SK-N-SH treated with all-trans-retinoic acid at 6 μM for 48 hours (cell line): ENCODE measurements around the gene PANX1.

Source experiments
- ATAC-seq: fragments of 200-7000 bp; cut with Tn5 transposase; 3 replicates; pipeline ENCODE4 v1.9.1; 2020; ENCODE audit warnings: mild to moderate bottlenecking, moderate library complexity
- ARNTL ChIP-seq: fragments of 450-650 bp; formaldehyde crosslinking; IDR thresholded peaks from 2 replicates; pipeline ENCODE4 v1.5.0; 2020; ENCODE audit warnings: low read depth, mild to moderate bottlenecking, moderate library complexity, borderline replicate concordance
- BACH2 ChIP-seq: fragments of 250-450 bp; sonication (Bioruptor Pico); IDR thresholded peaks from 2 replicates; pipeline ENCODE4 v1.9.0; 2021; ENCODE audit warnings: mild to moderate bottlenecking, borderline replicate concordance
- CSDC2 ChIP-seq: fragments of 250-450 bp; sonication (Bioruptor Pico); IDR thresholded peaks from 2 replicates; pipeline ENCODE4 v1.5.0; 2020; ENCODE audit warnings: mild to moderate bottlenecking, moderate library complexity
- ESRRG ChIP-seq: fragments of 250-450 bp; sonication (Bioruptor Pico); IDR thresholded peaks from 2 replicates; pipeline ENCODE4 v1.6.1; 2021; ENCODE audit warnings: mild to moderate bottlenecking
- GLIS3 ChIP-seq: fragments of 250-450 bp; sonication (Bioruptor Pico); IDR thresholded peaks from 2 replicates; pipeline ENCODE4 v1.5.0; 2020; ENCODE audit warnings: mild to moderate bottlenecking, moderate library complexity
- ISL1 ChIP-seq: fragments of 250-450 bp; sonication (Bioruptor Pico); IDR thresholded peaks from 2 replicates; pipeline ENCODE4 v2.1.2; 2022; ENCODE audit warnings: mild to moderate bottlenecking, moderate library complexity
- OSR1 ChIP-seq: fragments of 250-450 bp; sonication (Bioruptor Pico); IDR thresholded peaks from 2 replicates; pipeline ENCODE4 v1.8.0; 2022; ENCODE audit warnings: moderate library complexity, mild to moderate bottlenecking, inconsistent platforms
- PPARA ChIP-seq: fragments of 250-450 bp; sonication (Bioruptor Pico); IDR thresholded peaks from 2 replicates; pipeline ENCODE4 v1.5.0; 2020; ENCODE audit warnings: mild to moderate bottlenecking, borderline replicate concordance
- RARB ChIP-seq: fragments of 250-450 bp; sonication (Bioruptor Pico); IDR thresholded peaks from 2 replicates; pipeline ENCODE4 v1.8.0; 2021; ENCODE audit warnings: mild to moderate bottlenecking, moderate library complexity
- TCF4 ChIP-seq: fragments of 250-450 bp; sonication (Bioruptor Pico); IDR thresholded peaks from 2 replicates; pipeline ENCODE4 v1.8.0; 2021; ENCODE audit warnings: mild to moderate bottlenecking, moderate library complexity, borderline replicate concordance
- TOX ChIP-seq: fragments of 250-450 bp; sonication (Bioruptor Pico); IDR thresholded peaks from 2 replicates; pipeline ENCODE4 v1.8.0; 2021; ENCODE audit warnings: mild to moderate bottlenecking, moderate library complexity, borderline replicate concordance
- ZC3H10 ChIP-seq: fragments of 250-450 bp; sonication (Bioruptor Pico); IDR thresholded peaks from 2 replicates; pipeline ENCODE4 v1.5.1; 2021; ENCODE audit warnings: mild to moderate bottlenecking, moderate library complexity
- ZFP3 ChIP-seq: fragments of 250-450 bp; sonication (Bioruptor Pico); IDR thresholded peaks from 2 replicates; pipeline ENCODE4 v1.5.0; 2020; ENCODE audit warnings: mild to moderate bottlenecking, moderate library complexity
- ZFP30 ChIP-seq: fragments of 450-650 bp; formaldehyde crosslinking; IDR thresholded peaks from 2 replicates; pipeline ENCODE4 v1.5.0; 2022; ENCODE audit warnings: mild to moderate bottlenecking, moderate library complexity
- ZNF565 ChIP-seq: fragments of 450-650 bp; formaldehyde crosslinking; conservative IDR thresholded peaks from 2 replicates; pipeline ENCODE4 v1.5.0; 2020; ENCODE audit warnings: low read depth, mild to moderate bottlenecking, moderate library complexity
- ZNF70 ChIP-seq: fragments of 450-650 bp; formaldehyde crosslinking; IDR thresholded peaks from 2 replicates; pipeline ENCODE4 v1.5.0; 2020; ENCODE audit warnings: mild to moderate bottlenecking, moderate library complexity
- ZNF8 ChIP-seq: fragments of 450-650 bp; formaldehyde crosslinking; IDR thresholded peaks from 2 replicates; pipeline ENCODE4 v1.5.0; 2020; ENCODE audit warnings: mild to moderate bottlenecking, moderate library complexity
- TF ChIP-seq, protein P1 (sequence below): fragments of 250-450 bp; sonication (Bioruptor Pico); IDR thresholded peaks from 2 replicates; pipeline ENCODE4 v1.5.1; 2020; ENCODE audit warnings: low read depth, mild to moderate bottlenecking, moderate library complexity
- TF ChIP-seq, protein P2 (sequence below): fragments of 250-450 bp; sonication (Bioruptor Pico); IDR thresholded peaks from 2 replicates; pipeline ENCODE4 v1.8.0; 2020; ENCODE audit warnings: mild to moderate bottlenecking, moderate library complexity, borderline replicate concordance
- TF ChIP-seq, protein P3 (sequence below): fragments of 250-450 bp; sonication (Bioruptor Pico); IDR thresholded peaks from 2 replicates; pipeline ENCODE4 v1.5.1; 2021; ENCODE audit warnings: mild to moderate bottlenecking, moderate library complexity
- TF ChIP-seq, protein P4 (sequence below): fragments of 250-450 bp; sonication (Bioruptor Pico); IDR thresholded peaks from 2 replicates; pipeline ENCODE4 v1.5.0; 2020; ENCODE audit warnings: mild to moderate bottlenecking, moderate library complexity
- TF ChIP-seq, protein P5 (sequence below): fragments of 250-450 bp; sonication (Bioruptor Pico); IDR thresholded peaks from 2 replicates; pipeline ENCODE4 v1.8.0; 2021; ENCODE audit warnings: low read depth, mild to moderate bottlenecking, moderate library complexity, borderline replicate concordance

The PANX1 gene

DNA sequence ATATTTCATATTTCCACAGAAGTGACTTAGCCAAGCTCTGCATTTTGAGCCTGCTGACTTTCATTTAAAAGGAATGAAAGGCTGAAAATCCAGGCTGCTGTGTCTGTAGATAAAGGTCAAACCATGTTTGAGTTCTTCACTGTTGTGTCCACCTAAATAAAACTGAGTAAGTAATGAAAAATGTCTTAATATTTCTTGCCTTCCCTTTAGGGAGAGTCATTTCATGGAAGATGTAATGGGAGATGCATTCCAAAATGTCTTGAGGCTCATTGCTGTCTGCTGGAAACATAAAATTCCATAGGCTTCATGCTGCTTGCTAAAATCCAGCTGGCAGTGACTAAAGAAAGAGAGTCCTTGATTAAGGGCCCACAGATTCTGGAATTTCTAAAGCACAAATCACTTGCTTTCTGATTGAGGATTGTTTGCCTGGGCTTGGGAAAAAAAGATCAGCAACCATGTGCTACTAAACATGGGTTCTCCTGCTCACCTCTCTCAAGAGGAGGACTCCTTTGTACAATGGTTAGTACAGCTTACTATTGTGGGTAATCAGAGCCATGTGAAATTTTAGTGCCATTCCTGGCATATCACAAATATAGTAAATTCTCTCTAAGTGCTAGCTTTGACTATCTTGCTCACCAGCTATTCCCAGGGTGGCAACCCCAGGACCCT is 56.9 kb downstream of the PANX1 start:
- TF ChIP-seq ZFP3 (no peak), ZC3H10 (CRISPR knock-in tag) (no peak), ZFP30 (no peak), ZNF8 (CRISPR knock-in tag) (no peak), ESRRG (no peak), ARNTL (CRISPR knock-in tag) (no peak), TCF4 (no peak), GLIS3 (CRISPR knock-in tag) (no peak), PPARA (CRISPR knock-in tag) (no peak), OSR1 (CRISPR knock-in tag) (no peak), ZNF565 (no peak), RARB (CRISPR knock-in tag) (no peak), BACH2 (CRISPR knock-in tag) (no peak), TOX (CRISPR knock-in tag) (no peak)
- TF ChIP-seq, protein P1, sequence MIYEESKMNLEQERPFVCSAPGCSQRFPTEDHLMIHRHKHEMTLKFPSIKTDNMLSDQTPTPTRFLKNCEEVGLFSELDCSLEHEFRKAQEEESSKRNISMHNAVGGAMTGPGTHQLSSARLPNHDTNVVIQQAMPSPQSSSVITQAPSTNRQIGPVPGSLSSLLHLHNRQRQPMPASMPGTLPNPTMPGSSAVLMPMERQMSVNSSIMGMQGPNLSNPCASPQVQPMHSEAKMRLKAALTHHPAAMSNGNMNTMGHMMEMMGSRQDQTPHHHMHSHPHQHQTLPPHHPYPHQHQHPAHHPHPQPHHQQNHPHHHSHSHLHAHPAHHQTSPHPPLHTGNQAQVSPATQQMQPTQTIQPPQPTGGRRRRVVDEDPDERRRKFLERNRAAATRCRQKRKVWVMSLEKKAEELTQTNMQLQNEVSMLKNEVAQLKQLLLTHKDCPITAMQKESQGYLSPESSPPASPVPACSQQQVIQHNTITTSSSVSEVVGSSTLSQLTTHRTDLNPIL, result no peak
- TF ChIP-seq, protein P2, sequence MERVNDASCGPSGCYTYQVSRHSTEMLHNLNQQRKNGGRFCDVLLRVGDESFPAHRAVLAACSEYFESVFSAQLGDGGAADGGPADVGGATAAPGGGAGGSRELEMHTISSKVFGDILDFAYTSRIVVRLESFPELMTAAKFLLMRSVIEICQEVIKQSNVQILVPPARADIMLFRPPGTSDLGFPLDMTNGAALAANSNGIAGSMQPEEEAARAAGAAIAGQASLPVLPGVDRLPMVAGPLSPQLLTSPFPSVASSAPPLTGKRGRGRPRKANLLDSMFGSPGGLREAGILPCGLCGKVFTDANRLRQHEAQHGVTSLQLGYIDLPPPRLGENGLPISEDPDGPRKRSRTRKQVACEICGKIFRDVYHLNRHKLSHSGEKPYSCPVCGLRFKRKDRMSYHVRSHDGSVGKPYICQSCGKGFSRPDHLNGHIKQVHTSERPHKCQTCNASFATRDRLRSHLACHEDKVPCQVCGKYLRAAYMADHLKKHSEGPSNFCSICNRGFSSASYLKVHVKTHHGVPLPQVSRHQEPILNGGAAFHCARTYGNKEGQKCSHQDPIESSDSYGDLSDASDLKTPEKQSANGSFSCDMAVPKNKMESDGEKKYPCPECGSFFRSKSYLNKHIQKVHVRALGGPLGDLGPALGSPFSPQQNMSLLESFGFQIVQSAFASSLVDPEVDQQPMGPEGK (CRISPR knock-in tag), result no peak
- TF ChIP-seq, protein P3, sequence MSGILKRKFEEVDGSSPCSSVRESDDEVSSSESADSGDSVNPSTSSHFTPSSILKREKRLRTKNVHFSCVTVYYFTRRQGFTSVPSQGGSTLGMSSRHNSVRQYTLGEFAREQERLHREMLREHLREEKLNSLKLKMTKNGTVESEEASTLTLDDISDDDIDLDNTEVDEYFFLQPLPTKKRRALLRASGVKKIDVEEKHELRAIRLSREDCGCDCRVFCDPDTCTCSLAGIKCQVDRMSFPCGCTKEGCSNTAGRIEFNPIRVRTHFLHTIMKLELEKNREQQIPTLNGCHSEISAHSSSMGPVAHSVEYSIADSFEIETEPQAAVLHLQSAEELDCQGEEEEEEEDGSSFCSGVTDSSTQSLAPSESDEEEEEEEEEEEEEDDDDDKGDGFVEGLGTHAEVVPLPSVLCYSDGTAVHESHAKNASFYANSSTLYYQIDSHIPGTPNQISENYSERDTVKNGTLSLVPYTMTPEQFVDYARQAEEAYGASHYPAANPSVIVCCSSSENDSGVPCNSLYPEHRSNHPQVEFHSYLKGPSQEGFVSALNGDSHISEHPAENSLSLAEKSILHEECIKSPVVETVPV, result no peak
- TF ChIP-seq, protein P4, sequence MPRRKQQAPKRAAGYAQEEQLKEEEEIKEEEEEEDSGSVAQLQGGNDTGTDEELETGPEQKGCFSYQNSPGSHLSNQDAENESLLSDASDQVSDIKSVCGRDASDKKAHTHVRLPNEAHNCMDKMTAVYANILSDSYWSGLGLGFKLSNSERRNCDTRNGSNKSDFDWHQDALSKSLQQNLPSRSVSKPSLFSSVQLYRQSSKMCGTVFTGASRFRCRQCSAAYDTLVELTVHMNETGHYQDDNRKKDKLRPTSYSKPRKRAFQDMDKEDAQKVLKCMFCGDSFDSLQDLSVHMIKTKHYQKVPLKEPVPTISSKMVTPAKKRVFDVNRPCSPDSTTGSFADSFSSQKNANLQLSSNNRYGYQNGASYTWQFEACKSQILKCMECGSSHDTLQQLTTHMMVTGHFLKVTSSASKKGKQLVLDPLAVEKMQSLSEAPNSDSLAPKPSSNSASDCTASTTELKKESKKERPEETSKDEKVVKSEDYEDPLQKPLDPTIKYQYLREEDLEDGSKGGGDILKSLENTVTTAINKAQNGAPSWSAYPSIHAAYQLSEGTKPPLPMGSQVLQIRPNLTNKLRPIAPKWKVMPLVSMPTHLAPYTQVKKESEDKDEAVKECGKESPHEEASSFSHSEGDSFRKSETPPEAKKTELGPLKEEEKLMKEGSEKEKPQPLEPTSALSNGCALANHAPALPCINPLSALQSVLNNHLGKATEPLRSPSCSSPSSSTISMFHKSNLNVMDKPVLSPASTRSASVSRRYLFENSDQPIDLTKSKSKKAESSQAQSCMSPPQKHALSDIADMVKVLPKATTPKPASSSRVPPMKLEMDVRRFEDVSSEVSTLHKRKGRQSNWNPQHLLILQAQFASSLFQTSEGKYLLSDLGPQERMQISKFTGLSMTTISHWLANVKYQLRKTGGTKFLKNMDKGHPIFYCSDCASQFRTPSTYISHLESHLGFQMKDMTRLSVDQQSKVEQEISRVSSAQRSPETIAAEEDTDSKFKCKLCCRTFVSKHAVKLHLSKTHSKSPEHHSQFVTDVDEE, result no peak
- TF ChIP-seq, protein P5, sequence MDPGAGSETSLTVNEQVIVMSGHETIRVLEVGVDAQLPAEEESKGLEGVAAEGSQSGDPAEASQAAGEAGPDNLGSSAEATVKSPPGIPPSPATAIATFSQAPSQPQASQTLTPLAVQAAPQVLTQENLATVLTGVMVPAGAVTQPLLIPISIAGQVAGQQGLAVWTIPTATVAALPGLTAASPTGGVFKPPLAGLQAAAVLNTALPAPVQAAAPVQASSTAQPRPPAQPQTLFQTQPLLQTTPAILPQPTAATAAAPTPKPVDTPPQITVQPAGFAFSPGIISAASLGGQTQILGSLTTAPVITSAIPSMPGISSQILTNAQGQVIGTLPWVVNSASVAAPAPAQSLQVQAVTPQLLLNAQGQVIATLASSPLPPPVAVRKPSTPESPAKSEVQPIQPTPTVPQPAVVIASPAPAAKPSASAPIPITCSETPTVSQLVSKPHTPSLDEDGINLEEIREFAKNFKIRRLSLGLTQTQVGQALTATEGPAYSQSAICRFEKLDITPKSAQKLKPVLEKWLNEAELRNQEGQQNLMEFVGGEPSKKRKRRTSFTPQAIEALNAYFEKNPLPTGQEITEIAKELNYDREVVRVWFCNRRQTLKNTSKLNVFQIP (CRISPR knock-in tag), result no peak
- peak; percentile 77 for ATAC-seq

DNA sequence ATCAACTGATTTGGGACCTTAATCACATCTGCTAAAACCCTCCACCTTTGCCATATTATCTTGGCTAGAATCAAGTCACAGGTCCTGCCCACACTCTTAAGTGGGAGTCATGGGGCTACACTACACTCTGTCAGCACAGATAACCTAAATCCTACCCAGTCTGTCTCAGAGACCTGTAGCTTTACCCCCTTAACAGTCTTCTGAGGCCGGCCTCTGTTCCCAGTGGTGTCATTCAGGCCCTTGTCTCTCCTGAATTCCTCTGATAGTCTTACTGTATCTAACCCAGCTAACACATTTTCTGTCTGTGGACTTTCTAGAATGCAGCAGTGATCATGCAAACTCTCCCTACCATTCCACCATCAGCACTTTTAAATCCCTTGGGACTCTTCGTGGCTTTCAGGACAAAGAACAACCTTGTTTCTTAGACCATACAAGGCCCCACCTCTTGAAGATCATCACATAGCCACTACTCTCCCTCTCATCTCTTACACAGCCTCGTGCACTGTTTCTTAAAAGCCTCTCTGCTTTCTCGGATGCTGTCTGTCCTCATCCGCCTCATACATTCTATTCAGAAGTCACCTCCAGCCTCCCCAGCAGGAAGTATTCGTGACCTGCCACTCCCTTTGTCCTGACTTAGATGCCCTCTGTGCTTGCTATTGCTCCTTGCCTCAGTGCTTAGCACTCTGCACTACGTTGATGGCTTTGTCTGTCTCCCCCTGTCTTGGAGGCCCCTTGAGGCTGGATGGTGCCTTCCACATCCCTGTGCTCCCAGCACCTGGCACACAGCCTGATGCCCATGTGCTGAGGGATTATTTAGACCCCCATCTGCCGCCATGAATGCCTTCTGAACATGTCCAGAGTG is 57.9 kb downstream of the PANX1 start:
- TF ChIP-seq ZC3H10 (CRISPR knock-in tag), result no peak
- no peak for TF ChIP-seq ISL1 (CRISPR knock-in tag)
- no peak for TF ChIP-seq ARNTL (CRISPR knock-in tag)
- no peak for TF ChIP-seq OSR1 (CRISPR knock-in tag)
- TF ChIP-seq CSDC2 (CRISPR knock-in tag), result no peak
- no peak for TF ChIP-seq ZNF565
- no peak for TF ChIP-seq PPARA (CRISPR knock-in tag)
- no peak for TF ChIP-seq ESRRG
- no peak for TF ChIP-seq ZFP30
- TF ChIP-seq, protein P5 (CRISPR knock-in tag), result no peak
- TF ChIP-seq ZFP3, result no peak
- TF ChIP-seq ZNF70 (CRISPR knock-in tag), result no peak
- TF ChIP-seq BACH2 (CRISPR knock-in tag), result no peak
- no peak for TF ChIP-seq TCF4
- TF ChIP-seq, protein P2 (CRISPR knock-in tag), result no peak
- no peak for TF ChIP-seq RARB (CRISPR knock-in tag)
- TF ChIP-seq, protein P1, result no peak
- no peak for ATAC-seq
